ENCODE results near the gene IL12A.

GRCh38 chr3:160044121-160044520 is 55.5 kb downstream of the IL12A start:
- no peak for TF ChIP-seq EZH2 (IDR thresholded peaks at IDR 0.05; ENCODE audit: insufficient read depth, low read length)
- no peak for TF ChIP-seq CTCF (IDR thresholded peaks at IDR 0.05; ENCODE audit: insufficient read depth, low read depth, low read length)
